Kidney epithelial cell (primary cell): ENCODE results near the gene CCNA2. TPM values are rescaled to one million over a fixed set of nuclear protein-coding genes. Genes with fewer than 3 reads are reported as not detected.

Experiments
- DNase-seq: peaks from one replicate; pipeline ENCODE4 v3.0.0-alpha.2; 2010; ENCODE audit warnings: low read depth
- H3K27me3 ChIP-seq: 2 replicates; pipeline ENCODE4 v1.6.0; 2011; ENCODE audit warnings: low read length; ENCODE audit not compliant: control insufficient read depth, insufficient read depth
- H3K36me3 ChIP-seq: 2 replicates; pipeline ENCODE4 v1.5.1; 2011; ENCODE audit warnings: low read length; ENCODE audit not compliant: control insufficient read depth, insufficient read depth
- H3K4me3 ChIP-seq: 2 replicates; pipeline ENCODE4 v1.5.1; 2011; ENCODE audit warnings: low read depth, mild to moderate bottlenecking, control low read depth, low read length
- total RNA-seq: library from RNA; depleted of rRNA; stranded (reverse); fragments of >200 nt; gene quantifications from 2 replicates; pipeline ENCODE4 v1.2.3, GENCODE V29; 2015
- TF ChIP-seq, protein P1 (sequence below): IDR thresholded peaks from 2 replicates; pipeline ENCODE4 v1.5.1; 2011; ENCODE audit warnings: mild to moderate bottlenecking, moderate library complexity, low read length, control low read depth, inconsistent platforms; ENCODE audit not compliant: insufficient read depth, poor library complexity, severe bottlenecking

The CCNA2 gene
- total RNA-seq, 1 donor from 2014 or later: 7.2 TPM

DNA sequence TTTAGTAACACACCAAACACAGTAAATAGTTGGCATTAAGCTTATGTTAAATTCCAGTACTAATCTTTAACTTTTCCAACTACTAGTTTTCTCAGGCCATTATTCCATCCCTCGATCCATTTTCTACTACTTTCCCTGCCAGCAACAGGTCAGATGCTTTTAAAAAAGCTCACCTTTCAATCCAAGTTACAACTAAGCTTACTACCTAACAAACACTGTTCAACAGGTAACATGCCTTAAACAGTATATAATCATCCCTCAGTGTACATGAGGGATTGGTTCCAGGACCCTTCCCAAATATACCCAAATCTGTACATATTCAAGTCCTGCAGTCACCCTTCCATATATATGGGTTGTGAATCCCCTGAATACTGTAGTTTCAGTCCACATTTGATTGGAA is 5.5 kb downstream of the CCNA2 start:
- Histone ChIP-seq H3K4me3 (no peak overlapping the region), H3K36me3 (peaks cover 2% of the 10 kb centered on the region), H3K27me3 (no peaks in the 10 kb centered on the region)
- no peak for DNase-seq
- TF ChIP-seq, protein P1, sequence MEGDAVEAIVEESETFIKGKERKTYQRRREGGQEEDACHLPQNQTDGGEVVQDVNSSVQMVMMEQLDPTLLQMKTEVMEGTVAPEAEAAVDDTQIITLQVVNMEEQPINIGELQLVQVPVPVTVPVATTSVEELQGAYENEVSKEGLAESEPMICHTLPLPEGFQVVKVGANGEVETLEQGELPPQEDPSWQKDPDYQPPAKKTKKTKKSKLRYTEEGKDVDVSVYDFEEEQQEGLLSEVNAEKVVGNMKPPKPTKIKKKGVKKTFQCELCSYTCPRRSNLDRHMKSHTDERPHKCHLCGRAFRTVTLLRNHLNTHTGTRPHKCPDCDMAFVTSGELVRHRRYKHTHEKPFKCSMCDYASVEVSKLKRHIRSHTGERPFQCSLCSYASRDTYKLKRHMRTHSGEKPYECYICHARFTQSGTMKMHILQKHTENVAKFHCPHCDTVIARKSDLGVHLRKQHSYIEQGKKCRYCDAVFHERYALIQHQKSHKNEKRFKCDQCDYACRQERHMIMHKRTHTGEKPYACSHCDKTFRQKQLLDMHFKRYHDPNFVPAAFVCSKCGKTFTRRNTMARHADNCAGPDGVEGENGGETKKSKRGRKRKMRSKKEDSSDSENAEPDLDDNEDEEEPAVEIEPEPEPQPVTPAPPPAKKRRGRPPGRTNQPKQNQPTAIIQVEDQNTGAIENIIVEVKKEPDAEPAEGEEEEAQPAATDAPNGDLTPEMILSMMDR: no peak

DNA sequence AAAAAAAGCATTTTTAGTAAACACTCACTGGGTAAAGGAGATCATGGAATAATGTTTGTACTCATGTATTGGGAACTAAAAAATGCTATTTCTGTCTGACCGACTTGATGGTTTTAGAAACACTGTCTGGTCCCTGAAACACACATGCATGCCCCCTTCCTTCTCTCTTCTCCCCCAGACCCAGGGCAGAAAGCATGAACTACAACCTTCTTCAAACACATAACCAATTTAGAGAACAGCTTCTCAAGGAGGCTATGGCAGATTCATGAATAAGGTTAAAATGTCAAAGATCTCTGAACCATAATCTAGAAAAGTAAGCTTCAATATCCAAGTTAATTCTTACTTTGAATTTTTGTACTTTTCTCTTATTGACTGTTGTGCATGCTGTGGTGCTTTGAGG is 6.0 kb downstream of the CCNA2 start:
- no peak overlapping the region for H3K4me3 ChIP-seq
- H3K36me3 ChIP-seq: peaks cover 2% of the 10 kb centered on the region

DNA sequence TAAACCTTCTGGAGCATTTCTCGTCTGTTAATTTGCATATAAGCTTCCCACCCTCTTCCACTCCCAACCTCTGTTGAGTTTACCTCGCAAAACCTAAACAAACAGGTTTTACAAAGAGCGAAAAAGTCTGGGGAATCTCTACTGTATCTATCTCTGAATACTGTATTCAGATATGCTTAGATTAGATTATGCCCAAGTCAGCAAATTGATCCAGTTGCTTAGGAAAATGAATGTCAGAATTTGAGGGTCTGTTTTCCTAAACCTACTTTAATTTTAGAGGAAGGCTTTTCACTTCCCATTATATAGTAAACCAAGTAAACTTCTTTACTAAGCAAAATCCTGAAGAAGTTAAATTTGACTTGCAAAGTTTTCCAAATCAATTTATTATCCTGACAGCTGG is 6.7 kb downstream of the CCNA2 start:
- DNase-seq: no peak
- Histone ChIP-seq H3K4me3 (no peak overlapping the region), H3K27me3 (no peaks in the 10 kb centered on the region), H3K36me3 (peaks cover 2% of the 10 kb centered on the region)
- TF ChIP-seq, protein P1: no peak

More for the DNA sequence above, 6.0 kb downstream of the CCNA2 start:
- no peaks in the 10 kb centered on the region for H3K27me3 ChIP-seq
- TF ChIP-seq, protein P1: no peak
- DNase-seq: no peak

DNA sequence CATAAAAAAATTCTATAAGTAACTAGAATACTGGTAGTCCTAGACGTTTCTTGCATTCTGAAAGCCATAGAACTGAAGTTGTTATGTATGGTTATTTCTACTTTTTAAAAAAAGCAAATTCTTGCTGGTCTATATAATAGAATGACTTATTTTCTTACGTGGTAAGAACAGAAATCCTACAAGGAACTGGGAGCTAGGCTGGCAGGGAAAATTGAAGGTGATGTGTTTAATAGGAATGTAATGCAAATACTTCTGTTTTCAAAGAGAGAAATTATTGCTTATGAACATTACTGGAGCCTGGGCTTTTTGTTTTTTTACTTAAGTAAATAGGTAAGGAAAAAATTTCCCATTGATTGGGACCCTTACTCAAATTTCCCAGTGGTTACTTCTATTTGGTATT is 8.9 kb downstream of the CCNA2 start:
- TF ChIP-seq, protein P1: no peak
- H3K36me3 ChIP-seq: no peaks in the 10 kb centered on the region
- no peak for DNase-seq
- no peak overlapping the region for H3K4me3 ChIP-seq
- no peaks in the 10 kb centered on the region for H3K27me3 ChIP-seq

DNA sequence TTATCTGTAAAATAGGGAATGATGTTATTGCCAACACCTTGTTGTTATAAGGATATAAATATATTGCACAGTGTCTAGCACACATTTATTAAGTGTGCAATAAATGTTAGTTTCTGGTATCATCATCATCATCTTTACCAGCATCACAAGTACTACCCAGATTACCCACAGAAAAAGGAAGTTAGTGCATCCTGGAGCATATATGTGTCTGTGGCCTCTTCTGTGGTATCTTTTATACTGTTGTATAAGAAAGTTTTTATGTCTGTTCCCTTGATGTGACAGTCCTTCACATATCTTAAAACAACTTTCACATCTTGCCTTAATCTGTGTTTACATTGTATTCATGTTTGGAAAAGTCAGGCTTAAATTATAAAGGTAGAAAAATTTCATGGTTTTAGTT is 12.6 kb downstream of the CCNA2 start:
- TF ChIP-seq, protein P1: no peak
- no peaks in the 10 kb centered on the region for H3K27me3 ChIP-seq
- no peak overlapping the region for H3K4me3 ChIP-seq
- H3K36me3 ChIP-seq: no peaks in the 10 kb centered on the region
- no peak for DNase-seq

DNA sequence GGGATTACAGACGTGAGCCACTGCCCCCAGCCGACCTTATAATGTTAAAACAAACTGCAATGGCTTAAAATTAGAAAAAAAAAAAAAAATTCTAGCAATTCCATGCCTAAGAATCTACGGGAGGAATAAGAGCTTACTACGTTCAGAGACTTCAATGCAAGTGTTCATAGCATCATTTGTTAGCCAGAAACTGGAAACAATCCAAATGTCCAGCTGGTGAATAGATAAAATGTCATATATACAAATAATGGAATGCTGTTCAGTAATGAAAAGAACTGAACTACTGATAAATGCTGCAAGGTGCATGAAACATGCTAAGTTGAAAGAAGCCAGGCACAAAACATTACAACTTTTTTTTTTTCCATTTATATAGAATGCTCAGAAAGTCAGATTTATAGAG is 17.3 kb downstream of the CCNA2 start:
- DNase-seq: no peak
- Histone ChIP-seq H3K36me3 (no peaks in the 10 kb centered on the region), H3K4me3 (no peak overlapping the region), H3K27me3 (no peaks in the 10 kb centered on the region)
- TF ChIP-seq, protein P1: no peak
